ENCODE measurements around the gene TMEM116. TPM values are rescaled to one million over a fixed set of nuclear protein-coding genes. Genes with fewer than 3 reads are reported as not detected.
A peak's percentile ranks its signal among the peaks of the same experiment; 100 is the strongest.
"Not testable (repeated sequence)": the region's sequence is repeated elsewhere in the genome, so short reads cannot be mapped to it uniquely, and the experiment has no call there.

Gene TMEM116
- total RNA-seq, 1 experiment from 2014 or later, result 19.6 TPM

DNA sequence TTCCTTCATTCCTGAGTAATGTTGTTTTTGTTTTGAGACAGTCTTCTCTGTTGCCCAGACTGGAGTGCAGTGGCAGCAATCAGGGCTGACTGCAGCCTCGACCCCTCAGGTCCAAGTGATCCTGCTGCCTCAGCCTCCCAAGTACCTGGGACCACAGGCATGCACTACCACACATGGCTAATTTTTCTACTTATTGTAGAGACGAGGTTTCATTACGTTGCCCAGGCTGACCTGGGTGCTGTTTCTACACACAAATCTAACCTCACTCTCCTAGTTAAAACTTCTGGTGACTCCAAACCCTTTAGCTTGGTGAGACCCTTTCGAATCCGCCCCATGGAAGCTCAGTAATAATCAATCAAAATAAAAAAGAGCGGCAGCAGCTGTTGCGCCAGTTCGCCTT is 1.3 kb downstream of the TMEM116 start:
- no peak for DNase-seq (ENCODE audit: low read depth)
- in situ Hi-C loops (cut with HindIII; ENCODE audit: low pct_unique_long_range_greater_than_20kb, low sequenced_read_pairs), result no loop called here

DNA sequence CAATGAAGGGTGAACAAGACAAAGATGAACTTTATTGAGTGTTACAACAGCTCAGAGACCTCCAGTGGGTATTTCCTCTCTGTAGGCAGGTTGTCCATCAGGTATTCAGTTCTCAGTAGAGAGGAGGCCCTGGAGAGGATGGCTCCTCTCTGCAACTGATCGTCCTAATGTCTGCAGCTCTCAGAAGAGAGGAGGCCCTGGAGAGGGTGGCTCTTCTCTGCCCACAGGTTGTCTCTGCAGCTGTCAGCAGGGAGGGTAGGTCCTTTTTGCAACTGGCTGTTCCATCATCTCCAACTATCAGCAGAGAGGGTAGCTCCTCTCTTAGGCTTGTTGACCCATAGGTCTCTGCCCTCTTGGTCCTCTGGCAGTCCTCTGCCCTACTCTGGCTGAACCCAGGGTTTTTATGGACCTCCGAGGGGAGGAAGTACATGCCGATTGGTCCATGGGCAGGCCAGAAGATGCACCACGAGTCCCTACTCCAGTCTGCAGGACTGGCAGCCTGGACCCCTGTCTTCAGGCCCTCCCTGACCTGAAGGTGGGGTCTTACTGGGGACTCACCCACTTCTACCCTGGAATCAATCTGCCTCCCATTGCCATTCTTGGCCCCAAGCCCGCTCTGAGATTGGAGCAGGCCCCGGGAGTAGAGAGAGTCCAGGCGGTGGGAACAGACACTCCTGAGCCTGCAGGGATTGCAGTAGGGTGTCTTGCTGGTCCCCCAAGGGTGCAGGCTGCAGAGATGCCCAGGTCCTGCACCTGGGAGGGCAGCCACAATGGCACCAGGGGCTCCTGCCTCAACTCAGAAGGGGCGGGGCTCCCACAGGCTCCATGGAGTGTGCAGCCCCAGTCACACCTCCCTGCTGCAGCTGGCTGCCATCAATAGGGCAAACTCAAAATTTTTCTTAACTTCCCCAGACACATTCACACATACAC is 2.3 kb downstream of the TMEM116 start:
- no peak for DNase-seq (ENCODE audit: low read depth)
- in situ Hi-C loops (cut with HindIII; ENCODE audit: low pct_unique_long_range_greater_than_20kb, low sequenced_read_pairs), result no loop called here

DNA sequence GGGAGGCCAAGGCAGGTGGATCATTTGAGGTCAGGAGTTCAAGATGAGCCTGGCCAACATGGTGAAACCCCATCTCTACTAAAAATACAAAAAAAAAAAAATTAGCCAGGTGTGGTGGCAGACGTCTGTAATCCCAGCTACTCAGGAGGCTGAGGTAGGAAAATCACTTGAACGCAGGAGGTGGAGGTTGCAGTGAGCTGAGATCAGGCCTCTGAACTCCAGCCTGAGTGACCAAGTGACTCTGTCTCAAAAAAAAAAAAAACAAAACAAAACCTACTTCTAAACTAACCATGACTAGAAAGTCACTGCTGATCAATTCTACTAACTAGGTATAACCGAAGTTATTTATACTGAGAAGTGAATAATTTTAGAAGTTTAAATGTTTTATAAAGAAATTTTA is 3.4 kb downstream of the TMEM116 start:
- in situ Hi-C loops (cut with HindIII; ENCODE audit: low pct_unique_long_range_greater_than_20kb, low sequenced_read_pairs); DNase-seq (ENCODE audit: low read depth): not testable (repeated sequence)

DNA sequence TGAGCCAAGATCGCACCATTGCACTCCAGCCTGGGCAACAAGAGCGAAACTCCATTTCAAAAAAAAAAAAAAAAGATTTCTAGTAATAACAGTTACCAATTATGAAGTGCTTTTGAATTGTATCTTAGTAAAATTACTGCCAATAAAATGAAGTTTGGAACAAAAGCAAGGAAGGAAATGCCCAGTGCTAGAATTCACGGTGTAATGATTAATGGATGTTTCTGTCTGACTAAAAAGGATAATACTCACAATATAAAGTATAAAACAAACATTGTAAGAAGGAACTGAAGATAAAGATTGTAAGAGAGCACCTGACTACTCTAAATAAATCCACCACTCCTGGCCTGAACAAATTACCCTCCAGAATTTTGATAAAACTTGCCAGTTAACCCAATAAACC is 4.0 kb downstream of the TMEM116 start:
- in situ Hi-C loops (cut with HindIII; ENCODE audit: low pct_unique_long_range_greater_than_20kb, low sequenced_read_pairs), result no loop called here
- peak; percentile 14 for DNase-seq (ENCODE audit: low read depth)

DNA sequence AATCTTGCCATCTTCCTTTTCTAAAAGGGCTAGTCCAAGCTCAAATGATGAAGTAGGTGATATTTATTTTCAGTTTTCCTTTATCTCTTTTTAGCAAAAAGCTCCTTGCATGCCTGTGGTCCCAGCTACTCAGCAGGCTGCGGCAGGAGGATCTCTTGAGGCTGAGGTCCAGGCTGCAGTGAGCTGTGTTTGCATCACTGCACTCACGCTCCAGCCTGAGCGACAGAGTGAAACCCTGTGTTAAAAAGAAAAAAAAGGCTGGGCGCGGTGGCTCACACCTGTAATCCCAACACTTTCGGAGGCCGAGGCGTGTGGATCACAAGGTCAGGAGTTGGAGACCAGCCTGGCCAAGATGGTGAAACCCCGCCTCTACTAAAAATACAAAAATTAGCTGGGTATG is 5.0 kb downstream of the TMEM116 start:
- in situ Hi-C loops (cut with HindIII; ENCODE audit: low pct_unique_long_range_greater_than_20kb, low sequenced_read_pairs), result no loop called here
- DNase-seq (ENCODE audit: low read depth), result peak; percentile 30

DNA sequence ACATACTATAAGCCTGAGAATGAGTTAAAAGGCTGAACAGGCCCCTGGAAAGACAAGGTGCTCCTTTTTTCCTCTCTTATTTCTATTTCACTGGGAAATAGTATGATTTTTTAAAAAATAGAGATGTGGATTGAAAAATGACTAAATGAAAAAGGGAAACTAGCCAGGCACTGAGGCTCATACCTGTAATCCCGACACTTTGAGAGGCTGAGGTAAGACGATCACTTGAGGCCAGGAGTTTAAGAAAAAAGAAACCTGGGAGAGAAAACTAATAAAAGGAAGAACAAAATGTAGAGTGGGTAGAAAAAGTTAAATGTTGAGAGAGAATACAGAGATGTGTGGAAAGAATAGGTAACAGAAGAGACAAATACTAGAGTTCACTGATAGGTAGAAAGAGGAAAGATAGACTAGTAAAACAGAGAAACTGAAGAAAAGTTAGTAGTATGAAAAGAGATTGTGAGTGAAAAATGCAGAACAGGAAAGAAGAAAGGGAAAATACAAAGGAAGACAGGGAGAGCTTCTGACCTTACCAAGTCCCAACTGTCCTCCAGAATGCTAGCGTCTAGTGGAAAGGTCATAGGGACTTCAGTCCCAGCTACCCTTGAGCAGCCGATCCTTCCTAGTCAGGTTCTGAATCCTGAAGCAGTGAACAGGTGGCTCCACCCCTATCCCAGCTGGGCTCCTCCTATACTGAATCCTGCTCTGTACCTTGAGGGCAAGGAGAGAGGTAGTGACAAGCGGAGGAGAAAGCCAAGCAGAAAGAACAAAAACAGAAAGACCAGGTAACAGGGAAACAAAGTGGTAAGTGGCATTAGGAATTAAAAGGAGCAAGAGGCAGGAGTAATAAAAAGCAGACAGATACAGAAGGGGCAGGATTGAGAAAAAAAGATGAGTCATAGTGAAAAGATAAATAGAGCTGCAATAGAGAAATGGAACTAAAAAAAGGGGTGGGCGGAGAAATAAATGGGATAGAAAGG is 7.3 kb downstream of the TMEM116 start:
- peak; percentile 65 for DNase-seq (ENCODE audit: low read depth)
- in situ Hi-C loops (cut with HindIII; ENCODE audit: low pct_unique_long_range_greater_than_20kb, low sequenced_read_pairs), result no loop called here

DNA sequence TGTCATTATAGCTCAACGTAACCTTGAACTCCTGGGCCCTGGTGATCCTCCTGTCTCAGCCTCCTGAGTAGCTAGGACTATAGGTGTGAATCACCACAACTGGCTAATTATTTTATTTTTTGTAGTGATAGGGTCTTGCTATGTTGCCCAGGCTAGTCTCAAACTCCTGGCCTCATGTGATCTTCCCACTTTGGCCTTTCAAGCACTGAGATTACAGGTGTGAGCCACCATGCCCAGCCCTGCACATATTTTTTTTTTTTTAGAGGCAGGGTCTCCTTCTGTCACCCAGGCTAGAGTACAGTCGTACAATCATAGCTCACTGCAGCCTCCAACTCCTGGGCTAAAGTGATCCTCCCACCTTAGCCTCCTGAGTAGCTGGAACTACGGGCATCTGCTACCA is 8.9 kb downstream of the TMEM116 start:
- no peak for DNase-seq (ENCODE audit: low read depth)

DNA sequence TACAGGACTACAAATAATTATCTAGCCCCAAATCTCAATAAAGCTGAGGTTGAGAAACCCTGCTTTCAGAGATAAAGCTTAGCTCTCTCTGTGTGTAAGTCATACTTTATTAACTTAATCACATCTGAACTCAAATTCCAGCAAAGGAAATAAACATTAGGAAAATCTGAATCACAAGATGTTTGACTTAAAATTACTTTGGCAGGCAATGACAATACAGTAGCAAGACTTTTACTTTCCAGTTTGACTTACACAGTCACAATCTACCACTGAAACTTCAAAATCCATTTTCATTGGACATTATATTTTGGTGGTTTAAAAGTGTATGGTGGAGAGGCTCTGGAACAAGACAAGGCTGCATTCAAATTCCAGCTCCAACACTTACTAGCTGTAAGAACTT is 11.4 kb downstream of the TMEM116 start:
- DNase-seq (ENCODE audit: low read depth), result no peak

More for the DNA sequence above, 8.9 kb downstream of the TMEM116 start:
- in situ Hi-C loops (cut with HindIII; ENCODE audit: low pct_unique_long_range_greater_than_20kb, low sequenced_read_pairs), result no loop called here

DNA sequence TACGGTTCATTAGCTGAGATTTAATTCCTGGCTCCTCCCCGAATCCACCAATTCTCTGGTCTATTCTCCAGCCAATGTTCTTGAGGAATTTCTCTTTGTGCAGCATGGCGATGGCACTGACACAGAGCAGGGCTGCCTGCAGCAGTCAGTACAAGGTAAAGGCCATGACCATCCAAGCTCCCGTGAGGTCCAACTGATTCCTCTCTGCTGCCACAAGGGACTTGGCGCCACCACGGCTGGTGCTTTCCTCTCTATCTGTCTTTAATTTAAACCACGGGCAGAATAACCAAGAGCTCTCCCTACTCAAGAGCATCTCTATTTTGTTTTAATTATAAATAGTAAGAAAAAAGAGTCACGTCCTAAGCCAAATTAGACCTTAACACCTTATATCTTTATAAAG is 12.1 kb downstream of the TMEM116 start:
- in situ Hi-C loops (cut with HindIII; ENCODE audit: low pct_unique_long_range_greater_than_20kb, low sequenced_read_pairs), result no loop called here
- no peak for DNase-seq (ENCODE audit: low read depth)

More for the DNA sequence above, 11.4 kb downstream of the TMEM116 start:
- in situ Hi-C loops (cut with HindIII; ENCODE audit: low pct_unique_long_range_greater_than_20kb, low sequenced_read_pairs), result no loop called here

DNA sequence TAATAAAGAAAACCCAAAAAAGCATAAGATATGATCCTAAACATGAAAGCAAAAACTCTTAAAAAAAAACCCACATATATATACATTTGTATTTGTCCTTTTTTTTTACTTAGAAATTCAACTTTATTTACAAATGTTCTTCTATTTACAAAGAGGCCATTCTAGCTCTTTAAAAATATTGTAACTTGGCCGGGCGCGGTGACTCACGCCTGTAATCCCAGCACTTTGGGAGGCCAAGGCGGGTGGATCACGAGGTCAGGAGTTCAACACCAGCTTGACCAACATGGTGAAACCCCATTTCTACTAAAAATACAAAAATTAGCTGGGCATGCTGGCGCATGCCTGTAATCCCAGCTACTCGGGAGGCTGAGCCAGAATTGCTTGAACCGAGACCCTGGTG is 13.8 kb downstream of the TMEM116 start:
- in situ Hi-C loops (cut with HindIII; ENCODE audit: low pct_unique_long_range_greater_than_20kb, low sequenced_read_pairs); DNase-seq (ENCODE audit: low read depth): not testable (repeated sequence)

DNA sequence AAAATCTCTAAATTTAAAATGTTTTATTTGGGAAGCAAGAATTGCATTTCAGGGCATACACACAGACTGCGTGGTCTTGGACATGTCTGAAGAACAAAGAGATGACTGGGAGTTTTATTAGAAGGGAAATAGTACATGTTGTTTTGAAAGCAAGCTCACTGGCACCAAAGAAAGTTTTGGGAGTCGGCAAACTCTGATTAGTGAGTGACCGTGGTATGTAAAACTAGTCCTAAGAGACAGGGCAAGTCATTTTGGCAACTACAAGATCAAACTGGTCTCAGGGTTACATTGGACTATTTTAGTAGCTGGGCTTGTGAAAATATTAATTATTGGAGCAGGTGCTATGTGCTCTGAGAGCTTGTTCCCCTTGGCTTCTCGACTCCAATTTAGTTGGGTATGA is 14.9 kb downstream of the TMEM116 start:
- in situ Hi-C loops (cut with HindIII; ENCODE audit: low pct_unique_long_range_greater_than_20kb, low sequenced_read_pairs), result no loop called here

DNA sequence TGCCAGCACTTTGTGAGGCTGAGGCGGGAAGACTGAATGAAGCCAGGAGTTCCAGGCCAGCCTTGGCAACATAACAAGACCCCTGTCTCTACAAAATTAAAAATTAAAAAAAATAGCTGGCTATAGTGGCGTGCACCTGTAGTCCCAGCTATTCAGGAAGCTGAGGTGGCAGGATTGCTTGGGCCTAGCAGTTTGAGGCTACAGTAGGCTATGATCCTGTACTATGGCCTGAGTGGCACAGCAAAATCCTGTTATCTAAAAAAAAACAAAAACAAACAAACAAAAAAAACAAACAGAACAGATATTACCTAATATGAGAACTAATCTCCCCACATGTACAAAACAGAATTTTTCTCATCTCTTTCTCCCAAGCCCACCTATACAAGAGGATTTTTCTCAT is 15.7 kb downstream of the TMEM116 start:
- in situ Hi-C loops (cut with HindIII; ENCODE audit: low pct_unique_long_range_greater_than_20kb, low sequenced_read_pairs), result no loop called here
- no peak for DNase-seq (ENCODE audit: low read depth)

More for the DNA sequence above, 14.9 kb downstream of the TMEM116 start:
- no peak for DNase-seq (ENCODE audit: low read depth)

DNA sequence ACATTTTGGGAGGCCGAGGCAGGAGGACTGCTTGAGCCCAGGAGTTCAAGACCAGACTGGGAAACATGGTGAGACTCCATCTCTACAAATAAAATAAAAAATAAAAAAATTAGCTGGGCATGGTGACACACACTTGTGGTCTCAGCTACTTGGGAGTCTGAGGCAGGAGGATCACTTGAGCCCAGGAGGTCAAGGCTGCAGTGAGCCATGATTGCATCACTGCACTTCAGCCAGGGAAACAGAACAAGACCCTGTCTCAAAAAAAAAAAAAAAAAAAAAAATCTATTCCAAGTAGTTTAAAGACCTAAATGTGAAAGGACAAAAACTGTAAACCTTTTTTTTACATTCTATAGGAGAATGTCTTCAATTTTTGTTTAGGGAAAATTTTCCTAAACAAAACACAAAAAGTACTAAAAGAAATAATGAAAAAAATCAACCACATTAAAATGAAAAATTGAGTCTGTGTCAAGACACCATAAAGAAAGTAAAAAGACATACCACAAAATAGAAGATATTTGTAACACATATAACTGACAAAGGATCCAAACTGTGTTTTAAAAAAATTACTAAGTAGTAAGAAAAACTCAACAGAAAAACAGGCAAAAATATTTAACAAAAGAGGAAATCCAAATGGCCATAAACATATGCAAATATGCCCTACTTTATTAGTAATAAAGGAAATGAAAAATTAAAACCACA is 17.0 kb downstream of the TMEM116 start:
- DNase-seq (ENCODE audit: low read depth), result no peak
- in situ Hi-C loops (cut with HindIII; ENCODE audit: low pct_unique_long_range_greater_than_20kb, low sequenced_read_pairs), result no loop called here

DNA sequence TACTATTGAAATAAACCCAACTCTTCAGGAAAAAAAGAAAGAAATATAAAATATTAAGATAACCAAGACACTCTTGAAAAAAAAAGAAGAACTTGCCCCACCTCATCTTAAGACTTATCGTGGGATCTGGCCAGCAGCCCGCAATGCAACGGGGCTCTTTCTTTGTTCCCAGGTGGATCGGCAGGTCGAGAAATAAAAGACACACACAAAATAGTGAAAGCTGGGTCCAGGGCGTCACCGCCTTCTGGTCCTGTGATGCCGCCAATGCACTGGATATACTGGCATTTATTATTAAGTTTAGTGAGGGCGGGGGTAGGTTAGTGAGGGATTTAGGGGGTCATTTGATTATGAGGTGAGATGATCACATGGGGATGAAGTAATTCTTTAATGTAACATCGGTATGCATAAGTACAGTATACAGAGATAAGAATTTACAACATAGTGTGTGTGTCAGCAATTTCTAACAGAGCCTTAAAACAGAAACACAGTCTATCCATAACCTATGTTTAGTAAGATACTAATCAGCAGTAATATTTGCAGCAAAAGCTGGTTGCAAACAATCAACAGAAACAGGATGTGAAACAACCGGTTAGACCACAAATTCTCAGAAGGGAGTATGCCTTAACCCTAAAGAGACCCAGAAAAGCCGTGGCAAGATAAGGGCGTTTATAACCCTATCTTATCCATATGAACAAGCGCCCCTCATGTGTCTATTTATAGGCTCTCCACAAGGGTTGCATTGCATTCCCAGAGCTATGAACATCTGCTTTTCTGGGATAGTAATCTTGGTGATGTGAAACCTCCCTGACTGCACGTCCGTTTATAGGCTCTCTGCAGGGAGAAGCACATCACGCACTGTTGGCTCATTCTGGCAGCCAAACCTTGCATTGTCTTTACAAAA is 18.5 kb downstream of the TMEM116 start:
- in situ Hi-C loops (cut with HindIII; ENCODE audit: low pct_unique_long_range_greater_than_20kb, low sequenced_read_pairs), result not testable (repeated sequence)

DNA sequence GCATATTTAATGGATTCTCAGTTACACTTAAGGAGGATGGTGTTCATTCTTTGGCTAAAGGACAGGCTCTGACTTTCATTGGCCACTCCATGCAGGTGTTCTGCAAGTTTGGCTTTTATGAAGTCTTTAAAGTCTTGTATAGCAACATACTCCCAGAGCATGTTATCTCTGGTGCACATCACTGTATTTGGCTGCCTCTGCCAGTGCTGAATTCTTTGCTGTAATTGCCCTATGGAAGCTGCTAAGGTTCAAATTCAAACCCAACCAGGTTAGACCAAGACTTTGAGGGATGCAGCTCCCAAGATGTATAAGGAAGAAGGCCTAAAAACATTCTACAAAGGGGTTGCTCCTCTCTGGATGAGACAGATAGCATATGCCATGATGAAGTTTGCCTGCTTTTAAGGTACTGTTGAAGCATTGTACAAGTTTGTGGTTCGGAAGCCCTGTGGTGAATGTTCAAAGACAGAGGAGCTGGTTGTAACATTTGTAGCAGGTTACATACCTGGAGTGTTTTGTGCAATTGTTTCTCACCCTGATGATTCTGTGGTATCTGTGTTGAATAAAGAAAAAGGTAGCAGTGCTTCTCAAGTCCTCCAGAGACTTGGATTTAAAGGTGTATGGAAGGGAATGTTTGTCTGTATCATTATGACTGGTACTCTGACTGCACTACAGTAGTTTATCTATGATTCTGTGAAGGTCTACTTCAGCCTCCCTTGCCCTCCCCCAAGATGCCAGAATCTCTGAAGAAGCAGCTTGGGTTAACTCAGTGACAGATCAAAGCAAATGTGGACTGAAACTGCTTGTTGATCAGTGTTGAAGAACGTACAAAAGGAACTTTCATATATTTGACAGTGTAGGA is 19.4 kb downstream of the TMEM116 start:
- in situ Hi-C loops (cut with HindIII; ENCODE audit: low pct_unique_long_range_greater_than_20kb, low sequenced_read_pairs), result no loop called here

More for the DNA sequence above, 18.5 kb downstream of the TMEM116 start:
- not testable (repeated sequence) for DNase-seq (ENCODE audit: low read depth)

DNA sequence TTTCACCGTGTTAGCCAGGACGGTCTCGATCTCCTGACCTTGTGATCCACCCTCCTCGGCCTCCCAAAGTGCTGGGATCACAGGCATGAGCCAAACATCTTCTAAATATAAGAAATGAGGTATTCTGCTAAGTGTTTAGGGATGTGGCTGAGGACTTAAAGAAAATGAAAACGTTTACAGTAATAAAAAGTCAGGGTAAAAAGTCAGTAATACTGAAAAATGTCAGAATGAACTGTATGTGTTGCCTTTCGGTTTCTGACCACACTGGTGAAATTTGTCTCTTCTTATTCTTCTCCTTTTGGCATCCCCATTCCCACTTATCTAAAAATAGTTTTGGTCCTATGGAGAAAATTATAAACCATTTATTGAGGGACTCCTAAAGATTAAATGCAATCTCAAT is 20.5 kb downstream of the TMEM116 start:
- in situ Hi-C loops (cut with HindIII; ENCODE audit: low pct_unique_long_range_greater_than_20kb, low sequenced_read_pairs), result no loop called here
- no peak for DNase-seq (ENCODE audit: low read depth)

More for the DNA sequence above, 19.4 kb downstream of the TMEM116 start:
- DNase-seq (ENCODE audit: low read depth), result no peak
